Stimulated activated naive CD4-positive, alpha-beta T cell treated with Interleukin-2 at 50 U/mL for 16 hours (primary cell): ENCODE data around the gene USH1C.

Experiments
- DNase-seq: peaks from one replicate; lab custom pipeline; 2025; lab: John Stamatoyannopoulos, UW

USH1C gene

DNA sequence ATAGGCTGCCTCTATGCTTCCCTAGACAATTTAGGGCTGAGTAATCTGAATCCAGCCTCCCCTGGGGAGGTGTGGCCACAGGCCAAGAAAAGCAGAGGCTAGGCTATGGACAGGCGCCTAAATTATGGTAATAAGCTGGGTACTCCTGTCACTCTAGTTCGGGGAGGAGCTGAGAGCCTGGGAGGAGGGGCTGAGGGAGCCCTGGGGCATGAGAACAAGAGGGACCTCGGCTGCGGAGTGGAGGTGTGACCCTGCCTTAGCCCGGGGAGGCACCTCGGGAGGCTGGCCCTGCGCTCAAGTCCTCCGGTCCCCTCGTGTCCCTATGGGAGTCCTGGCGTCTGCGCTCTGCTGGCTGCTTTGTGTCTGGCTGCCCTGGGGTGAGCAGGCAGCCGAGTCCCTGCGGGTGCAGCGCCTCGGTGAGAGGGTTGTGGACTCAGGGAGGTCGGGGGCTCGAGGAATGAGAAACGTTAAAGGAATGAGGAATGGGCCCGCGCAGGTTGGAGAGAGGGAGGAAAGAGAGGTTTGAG lies 2.9 kb upstream of the USH1C start, which contains the start of gene OTOG:
Gene OTOG, plus strand, starts transcription at position 209 of the 527 bp plus-strand sequence. Its CDS starts 114 bp downstream, at position 323.
- no peak for DNase-seq

GRCh38 chr11:17546240-17546639 lies 2.0 kb upstream of the USH1C start:
- DNase-seq, result no peak

GRCh38 chr11:17543574-17544180 lies 539 bp downstream of the USH1C start:
- no peak for DNase-seq

DNA sequence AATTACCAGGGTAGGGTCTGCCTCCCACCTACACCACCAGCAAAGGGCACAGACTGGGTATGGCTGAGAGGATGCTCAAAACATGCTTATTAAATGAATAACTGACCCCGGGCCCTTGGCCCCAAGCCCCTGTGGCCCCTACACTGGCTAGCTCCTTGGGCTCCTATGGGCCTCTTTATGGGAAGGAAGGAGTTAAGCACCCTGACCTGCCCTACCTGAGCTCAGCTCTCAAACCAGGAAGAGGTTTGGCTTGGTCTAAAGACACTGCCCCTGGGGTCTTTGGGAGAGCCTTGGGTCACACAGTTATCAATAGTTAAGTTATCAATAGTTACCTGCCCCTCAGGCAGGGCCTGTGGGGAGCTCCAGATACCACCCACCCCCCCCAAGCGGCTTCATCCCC lies 1.2 kb downstream of the USH1C start:
- DNase-seq, result no peak

DNA sequence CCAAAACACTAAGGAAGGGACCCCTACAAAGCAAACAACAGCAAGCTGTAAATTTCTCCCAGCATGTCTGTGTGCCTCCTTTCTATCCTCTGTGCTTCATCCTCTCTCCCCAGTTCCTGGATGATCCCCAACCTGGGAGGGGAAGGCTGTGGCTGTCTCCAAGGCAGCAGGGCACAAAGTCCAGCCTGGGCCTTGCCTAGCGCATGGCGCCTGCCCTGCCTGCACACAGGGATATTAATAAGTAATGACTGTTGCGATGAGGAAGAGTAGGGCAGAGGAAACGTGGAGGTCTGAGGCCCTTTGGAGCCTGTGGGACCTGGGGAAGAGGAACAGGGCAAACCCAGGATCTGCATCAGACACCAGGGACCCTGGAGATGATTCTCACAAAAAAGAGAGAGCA lies 2.0 kb downstream of the USH1C start:
- DNase-seq, result no peak

- DNase-seq, result no peak
Observed at GRCh38 chr11:17541330-17541885, 2.8 kb downstream of the USH1C start.

DNA sequence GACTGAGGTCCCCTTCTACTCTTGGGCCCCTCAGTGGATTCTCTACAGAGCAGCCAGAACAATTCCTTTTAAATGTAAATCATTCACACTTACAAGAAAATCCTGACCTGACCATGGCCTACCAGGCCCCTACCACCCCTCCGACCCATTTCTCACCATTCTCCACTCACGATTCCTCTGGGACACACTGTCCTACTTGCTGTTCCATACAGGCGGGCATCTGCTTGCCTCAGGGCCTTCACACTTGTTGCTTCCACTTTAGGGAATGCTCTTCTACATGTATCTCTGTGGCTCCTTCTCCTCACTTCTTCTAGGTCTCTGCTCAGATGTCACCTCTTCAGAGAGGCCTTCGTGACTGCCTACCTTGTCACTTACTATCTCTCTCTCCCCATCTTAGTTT lies 3.4 kb downstream of the USH1C start:
- no peak for DNase-seq

- DNase-seq, result no peak
Observed at GRCh38 chr11:17538731-17539130, 5.5 kb downstream of the USH1C start.

DNA sequence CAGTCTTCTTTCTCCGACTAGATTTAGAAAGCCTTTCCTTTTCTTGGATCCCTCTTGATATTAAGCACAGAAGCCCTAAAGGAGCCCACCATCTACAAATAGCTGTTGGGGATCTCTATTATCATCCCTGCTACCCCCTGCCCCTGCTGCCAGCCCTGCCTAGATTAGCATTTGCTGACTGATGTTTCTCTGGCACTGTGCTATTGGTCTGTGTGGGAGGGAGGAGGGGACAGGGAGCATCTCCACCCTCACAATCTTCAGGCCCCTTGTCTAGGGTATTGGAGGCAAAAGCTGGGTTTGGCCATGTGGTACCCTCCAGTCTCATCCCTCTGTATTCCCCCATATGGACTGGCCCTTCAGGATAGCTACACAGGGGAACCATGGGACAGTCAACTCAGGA lies 6.2 kb downstream of the USH1C start:
- DNase-seq, result no peak

GRCh38 chr11:17537261-17537660 lies 7.0 kb downstream of the USH1C start:
- DNase-seq, result no peak

DNA sequence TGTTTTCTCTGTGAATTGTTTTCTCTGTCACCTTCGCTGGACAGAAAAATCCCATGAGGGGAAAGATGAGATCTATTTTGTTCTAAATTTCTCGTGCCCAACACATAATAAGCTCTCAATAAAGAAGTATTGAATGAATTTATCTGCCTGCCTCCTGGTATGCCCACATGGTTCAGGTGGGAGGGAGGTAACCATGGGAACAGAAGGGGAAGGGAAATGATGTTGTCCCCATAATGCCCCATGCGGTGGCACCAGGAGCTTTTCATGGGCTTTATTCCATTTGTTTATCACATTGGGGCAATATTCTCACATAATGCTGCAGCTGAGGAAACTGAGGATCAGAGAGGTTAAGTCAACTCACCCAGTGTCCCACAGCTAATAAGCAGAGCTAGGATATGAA lies 8.7 kb downstream of the USH1C start:
- no peak for DNase-seq

DNA sequence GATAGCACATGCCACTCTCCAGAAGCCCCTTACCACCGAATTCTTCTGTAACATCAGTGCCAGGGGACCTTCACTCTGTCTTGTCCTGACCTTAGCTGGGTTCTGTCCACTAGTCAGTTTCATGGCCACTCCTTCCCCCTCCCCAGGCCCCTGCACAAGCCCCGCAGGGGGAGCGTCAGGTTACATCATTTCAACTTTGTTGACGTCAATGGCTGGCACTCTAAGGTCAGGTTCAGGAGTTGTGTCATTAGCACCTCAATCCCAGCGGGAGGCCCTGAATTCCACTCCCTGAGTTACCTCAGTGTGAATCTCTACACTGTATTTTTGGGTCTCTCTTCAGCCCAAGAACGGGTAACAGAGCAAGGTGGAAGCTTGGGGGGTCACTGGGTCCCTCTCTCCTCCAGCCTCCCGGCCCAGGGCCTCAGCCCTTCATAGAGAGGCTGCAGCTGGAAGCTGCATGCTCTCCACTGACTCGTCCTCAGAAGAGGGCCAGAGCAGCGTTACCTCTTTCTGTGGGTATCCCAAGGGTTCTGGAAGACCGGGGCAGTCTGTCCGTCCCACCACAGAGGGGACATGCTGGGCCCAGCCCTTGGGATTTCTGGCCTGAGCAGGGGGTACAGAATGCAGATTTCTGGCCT lies 10.3 kb downstream of the USH1C start:
- DNase-seq, result no peak

DNA sequence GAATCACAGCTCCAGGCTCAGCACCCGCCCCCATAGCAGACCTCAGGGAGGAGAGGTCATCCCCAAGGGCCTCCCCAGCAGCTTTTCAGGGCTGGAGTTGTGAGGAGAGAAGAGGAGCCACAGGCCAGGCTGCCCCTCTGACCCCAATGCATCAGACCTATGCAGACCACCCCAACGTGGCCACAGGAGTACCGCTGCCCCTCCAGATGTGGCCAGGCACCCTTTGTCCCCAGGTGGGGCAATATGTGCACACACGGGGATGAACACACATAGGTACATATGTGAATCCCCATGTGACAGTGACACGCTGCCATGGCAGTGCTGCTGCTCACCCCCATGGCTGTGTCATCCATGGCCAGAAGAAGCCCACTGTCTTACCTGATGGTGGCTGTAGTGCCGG lies 10.9 kb downstream of the USH1C start:
- no peak for DNase-seq

DNA sequence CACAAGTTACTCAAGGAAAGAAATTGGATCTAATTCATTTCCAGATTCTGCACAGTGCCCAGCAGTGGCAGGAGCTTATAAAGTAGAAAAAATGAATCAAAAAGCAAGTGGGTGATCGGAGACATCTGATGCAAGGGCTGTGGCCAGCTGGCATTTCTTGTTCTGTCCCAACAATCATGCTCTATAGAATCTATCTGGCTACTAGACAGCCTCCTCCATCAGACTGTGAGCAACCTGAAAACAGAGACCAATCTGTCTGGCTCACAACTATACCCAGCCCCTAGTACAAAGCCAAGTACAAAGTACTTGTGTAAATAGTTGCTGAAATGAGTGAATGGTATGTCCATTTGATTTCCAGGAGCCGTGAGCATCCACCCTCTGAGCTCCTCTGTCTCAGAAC lies 11.4 kb downstream of the USH1C start:
- no peak for DNase-seq

- no peak for DNase-seq
Observed at GRCh38 chr11:17531636-17532113, 12.5 kb downstream of the USH1C start.

DNA sequence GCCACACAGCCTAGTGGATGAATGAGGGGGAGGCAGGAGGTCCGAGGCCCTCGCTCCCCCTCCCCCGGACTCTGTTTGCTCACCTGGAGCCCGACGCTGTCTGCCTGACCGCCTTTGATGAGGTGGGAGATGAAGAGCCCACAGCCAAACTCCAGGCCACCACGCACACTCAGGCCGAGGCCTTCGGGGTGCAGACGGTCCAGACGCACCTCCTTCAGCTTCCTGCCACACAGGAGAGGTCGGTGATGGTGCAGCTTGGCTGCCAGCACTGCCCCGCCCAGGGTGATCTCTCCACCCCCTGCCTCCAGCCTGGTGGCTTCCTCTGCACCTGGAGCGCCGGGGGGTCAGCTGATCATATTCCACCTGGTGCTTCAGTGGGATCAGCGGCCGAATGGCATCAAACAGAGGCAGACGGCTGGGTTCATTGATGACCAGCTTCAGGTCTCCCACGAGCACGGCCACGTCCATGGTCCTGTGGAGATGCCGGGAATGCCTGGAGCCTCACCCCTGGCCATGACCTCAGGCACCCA lies 13.1 kb downstream of the USH1C start:
- DNase-seq, result no peak

- no peak for DNase-seq
Observed at GRCh38 chr11:17529844-17530185, 14.4 kb downstream of the USH1C start.

DNA sequence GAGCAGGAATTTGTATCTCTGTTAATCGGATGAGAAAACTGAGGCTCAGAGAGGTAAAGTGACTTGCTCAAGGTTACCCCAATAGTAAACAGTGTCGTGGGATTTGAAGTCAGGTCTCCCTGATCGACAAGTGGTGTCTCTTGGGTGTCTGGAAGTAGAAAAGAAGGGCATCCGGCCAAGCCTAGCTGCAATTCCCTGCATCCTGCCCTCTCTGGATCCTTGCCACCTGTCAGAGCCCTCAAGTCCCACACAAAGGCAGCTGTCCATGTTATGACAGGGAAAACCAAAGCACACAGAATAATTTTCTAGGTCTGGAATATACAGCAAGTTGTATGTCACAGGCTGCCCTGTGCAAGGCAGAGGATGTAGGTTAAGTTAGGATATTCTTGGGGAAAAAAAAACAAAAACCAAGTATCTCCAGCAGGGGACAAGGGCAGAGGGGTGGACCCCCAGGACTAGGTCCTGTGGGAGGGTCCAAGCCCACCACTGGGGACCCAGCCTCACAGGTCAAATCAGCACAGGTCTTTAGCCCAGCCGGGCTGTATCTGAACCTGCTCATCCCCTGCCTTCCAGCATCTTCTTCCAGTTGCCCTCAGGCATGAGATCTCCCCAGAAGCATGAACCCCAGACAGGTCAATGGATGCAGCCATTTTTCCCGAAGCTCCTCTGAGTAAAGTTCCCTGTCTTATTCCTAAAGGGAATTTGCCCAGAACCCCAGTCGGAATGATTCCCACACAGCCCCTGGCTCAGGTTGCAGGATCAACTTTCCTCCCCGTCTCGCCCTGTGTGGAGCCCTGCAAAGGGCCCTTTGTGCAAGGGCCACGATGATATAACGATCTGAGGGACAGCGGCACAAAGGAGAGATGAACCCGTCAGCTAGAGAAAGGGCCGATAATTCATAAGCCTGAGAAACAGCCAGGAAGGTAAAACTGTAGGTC lies 15.0 kb downstream of the USH1C start:
- DNase-seq, result no peak

- DNase-seq, result peak; percentile 15
Observed at GRCh38 chr11:17528181-17528691, 16.0 kb downstream of the USH1C start.

GRCh38 chr11:17527628-17527995 lies 16.6 kb downstream of the USH1C start:
- DNase-seq, result no peak

- DNase-seq, result no peak
Observed at GRCh38 chr11:17526931-17527627, 17.1 kb downstream of the USH1C start.
